ENCODE measurements around the gene SYCE1L.
"Not testable (repeated sequence)": the region's sequence is repeated elsewhere in the genome, so short reads cannot be mapped to it uniquely, and the experiment has no call there.

Gene SYCE1L

DNA sequence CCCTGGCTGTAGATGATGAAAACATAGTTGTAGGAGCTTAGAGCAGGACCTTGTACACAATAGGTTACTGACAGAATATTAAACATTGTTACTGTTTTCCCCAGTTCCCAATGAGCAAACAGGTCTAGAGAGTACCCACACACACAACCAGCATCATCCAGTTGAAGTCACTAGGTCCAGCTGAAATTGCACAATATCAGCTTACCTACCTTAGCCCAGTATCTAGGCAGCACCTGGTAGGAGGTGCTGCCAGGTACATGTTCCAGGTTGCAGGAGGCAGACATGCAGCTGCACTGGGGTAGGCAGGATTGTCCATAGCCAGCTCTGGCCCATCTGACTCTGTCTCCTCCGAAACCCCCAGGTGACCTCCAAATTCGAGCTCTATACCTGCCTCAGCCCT, 1.5 kb upstream of the SYCE1L start:
- DNase-seq (ENCODE audit: low spot score) = no peak

- no peak for DNase-seq (ENCODE audit: low spot score)
Measured at GRCh38 chr16:77206533-77206932, 7.3 kb downstream of the SYCE1L start.

GRCh38 chr16:77207030-77207429, 7.8 kb downstream of the SYCE1L start:
- DNase-seq (ENCODE audit: low spot score) = no peak

GRCh38 chr16:77208382-77208781, 9.2 kb downstream of the SYCE1L start:
- DNase-seq (ENCODE audit: low spot score) = no peak

DNA sequence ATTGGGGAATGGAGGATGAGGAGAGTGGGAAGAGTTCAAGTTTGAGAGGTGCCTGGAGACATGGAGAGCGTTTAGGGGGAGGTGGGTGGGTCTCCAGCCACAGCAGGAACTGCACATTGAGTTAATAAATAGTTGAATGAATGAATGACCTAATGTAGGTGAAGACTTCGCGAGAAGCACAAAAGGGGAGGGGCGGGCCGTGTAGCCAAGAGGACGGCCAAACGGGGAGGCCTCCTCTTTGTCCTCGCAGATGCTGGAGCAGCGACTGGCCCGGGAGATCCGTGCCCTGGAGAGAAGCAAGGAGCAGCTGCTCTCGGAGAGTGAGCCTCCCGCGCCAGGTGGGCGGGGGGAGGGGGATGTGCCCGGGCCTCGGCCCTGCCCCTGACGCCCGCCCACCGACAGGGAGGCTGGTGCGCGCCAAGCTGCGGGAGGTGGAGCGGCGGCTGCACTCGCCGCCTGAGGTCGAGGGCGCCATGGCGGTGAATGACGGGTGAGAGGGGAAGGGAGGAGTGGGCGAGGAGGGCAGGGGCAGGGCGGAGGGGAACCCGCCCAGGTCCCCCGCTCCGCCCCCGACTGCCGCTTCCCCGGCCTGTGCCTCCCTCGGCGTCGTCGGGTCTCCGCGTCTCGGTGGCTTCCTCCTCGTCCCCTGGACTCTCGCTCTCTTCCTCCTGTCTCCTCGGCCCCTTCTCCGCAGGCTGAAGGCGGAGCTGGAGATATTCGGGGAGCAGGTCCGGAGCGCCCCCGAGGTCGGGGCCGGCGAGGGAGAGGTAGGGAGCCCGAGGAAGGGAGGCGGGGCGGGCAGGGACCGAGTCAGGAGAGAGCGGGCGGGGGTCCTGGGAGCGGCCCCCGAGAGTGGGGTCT, 12.9 kb downstream of the SYCE1L start:
- peak; percentile 64 for DNase-seq (ENCODE audit: low spot score)

DNA sequence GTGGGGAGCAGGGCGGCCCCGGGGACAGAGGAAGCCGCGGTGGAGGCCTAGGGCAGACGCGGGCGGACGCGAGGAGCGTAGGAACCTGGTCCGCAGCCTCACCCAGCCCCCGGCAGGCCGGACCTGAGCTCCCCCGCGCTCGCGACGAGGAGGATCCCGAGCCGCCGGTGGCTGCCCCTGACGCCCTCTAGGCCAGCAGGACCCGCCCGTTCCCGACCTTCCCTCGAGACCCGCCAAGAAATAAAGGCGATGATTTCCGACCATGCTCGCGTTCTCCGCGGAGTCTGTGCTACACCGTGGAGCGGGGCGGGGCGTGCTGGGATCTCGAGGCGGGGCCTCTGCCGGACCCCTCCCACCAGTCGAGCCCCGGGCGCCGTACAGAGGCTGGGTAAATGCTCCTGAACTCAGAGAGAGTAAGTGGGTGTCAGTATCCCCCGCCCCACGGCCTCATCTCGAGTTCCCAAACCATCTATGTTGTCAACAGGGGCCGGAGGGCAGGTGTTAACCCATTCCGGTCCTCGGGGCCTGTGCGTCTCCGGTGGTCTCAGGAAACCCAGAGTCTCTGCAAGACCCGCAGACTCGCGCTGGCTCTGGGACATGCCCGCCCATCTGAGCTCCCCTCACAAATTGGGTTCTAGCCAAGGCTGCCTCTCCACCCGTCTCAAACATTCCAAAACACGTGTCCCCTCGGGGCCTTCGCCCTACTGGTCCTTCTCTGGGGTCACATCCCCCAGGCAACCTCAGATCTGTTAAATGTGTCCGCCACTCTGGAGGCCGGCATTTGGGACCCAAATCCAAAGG, 13.7 kb downstream of the SYCE1L start:
- DNase-seq (ENCODE audit: low spot score) = peak; percentile 57

DNA sequence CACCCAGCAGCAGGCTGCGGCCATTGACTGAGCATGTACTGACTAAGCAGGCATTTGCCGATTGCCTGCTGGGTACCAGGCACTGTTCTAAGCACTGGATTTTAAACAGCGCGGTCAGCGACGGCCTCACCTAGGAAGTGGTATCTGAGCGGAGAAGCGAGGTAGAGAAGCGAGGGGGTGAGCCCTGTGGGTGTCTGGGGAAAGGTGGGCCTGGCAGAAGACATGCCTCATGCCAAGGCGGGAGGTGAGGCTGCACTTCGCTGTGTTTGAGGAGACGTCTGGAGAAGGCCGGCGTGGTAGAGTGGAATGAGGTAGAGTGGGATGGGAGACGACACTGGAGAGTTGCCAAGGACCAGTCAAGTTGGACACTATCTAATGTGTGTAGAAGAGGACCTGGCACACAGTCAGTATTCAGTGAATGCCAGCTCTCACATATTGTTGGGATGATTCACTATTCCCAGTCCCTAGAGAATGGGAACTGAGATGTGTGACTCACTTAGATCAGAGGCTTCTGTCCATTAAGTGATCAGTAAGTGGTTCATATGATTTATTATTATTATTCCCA, 14.4 kb downstream of the SYCE1L start:
- peak; percentile 80 for DNase-seq (ENCODE audit: low spot score)

GRCh38 chr16:77214411-77215138, 15.4 kb downstream of the SYCE1L start:
- no peak for DNase-seq (ENCODE audit: low spot score)

GRCh38 chr16:77219437-77219836, 20.2 kb downstream of the SYCE1L start:
- DNase-seq (ENCODE audit: low spot score) = no peak

- no peak for DNase-seq (ENCODE audit: low spot score)
Measured at GRCh38 chr16:77220427-77220826, 21.2 kb downstream of the SYCE1L start.

- no peak for DNase-seq (ENCODE audit: low spot score)
Measured at GRCh38 chr16:77221482-77221881, 22.3 kb downstream of the SYCE1L start.

DNA sequence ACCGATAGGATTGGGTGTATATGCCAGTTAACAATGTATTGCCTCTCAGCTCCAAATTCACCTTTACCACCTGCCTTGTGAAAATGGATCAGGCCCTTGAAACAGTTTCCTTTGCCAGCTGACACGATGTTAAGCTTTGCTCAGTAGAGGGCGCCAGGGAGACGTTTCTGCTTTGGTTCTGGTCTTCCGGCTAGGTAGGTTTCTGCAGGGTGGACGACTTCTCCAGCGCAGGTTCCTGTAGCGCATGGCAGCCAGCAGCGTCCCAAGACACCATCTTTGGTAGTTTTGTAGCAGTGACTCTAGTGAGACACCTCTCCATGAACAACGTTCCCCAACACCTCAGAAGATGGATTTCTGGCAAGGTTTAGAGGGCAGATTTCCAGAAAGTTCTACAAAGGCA, 24.0 kb downstream of the SYCE1L start:
- no peak for DNase-seq (ENCODE audit: low spot score)

GRCh38 chr16:77225182-77225581, 26.0 kb downstream of the SYCE1L start:
- DNase-seq (ENCODE audit: low spot score) = no peak

DNA sequence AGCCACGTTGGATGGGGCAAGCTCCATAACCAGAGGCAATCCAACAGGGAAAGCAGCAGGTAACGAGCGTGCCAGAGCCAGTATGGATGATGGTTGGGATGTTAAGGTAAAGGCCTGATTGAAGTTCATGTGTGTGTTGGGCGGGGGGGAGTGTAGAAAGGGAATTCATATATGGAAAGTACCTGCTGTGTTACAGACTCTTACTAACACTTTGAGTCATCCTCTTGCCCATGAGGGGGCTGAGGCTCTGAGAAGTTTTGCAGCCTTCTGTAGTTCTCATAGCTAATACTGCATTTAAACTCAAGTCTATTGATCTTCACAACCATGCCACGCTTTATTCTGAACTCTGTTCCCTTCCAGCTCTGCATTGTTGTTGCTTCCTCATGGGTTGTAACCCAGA, 28.5 kb downstream of the SYCE1L start:
- no peak for DNase-seq (ENCODE audit: low spot score)

DNA sequence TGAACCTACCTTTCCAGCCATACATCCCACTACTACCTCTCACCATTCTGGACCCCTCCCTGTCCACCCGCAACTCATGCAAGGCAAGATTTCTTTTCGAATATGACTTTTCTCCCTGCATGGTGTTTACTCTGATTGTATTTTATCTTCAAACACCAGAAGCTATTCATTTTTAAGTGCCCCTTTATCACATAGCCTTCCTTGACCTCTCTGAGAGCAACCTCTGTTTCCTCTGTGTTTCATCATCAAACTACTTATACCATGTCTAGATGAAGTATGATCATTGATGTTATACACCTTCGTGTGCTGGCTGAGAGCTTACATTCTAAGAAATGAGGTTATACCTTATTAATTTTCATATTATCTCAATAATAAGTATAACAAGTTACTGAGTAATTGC, 31.8 kb downstream of the SYCE1L start:
- DNase-seq (ENCODE audit: low spot score) = no peak

GRCh38 chr16:77233799-77234519, 34.8 kb downstream of the SYCE1L start:
- no peak for DNase-seq (ENCODE audit: low spot score)

DNA sequence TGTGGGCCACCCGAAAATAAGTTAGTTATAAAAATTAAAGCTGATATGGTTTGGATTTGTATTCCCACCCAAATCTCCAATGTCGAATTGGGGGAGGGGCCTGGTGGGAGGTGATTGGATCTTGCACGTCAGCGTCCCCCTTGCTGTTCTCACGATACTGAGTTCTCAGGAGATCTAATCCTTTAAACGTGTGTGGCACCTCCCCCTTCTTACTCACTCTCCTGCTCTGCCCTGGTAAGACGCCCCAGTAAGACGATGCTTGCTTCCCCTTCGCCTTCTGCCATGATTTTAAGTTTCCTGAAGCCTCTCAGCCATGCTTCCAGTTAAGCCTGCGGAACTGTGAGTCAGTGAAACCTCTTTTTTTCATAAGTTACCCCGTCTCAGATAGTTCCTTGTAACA, 35.4 kb downstream of the SYCE1L start:
- no peak for DNase-seq (ENCODE audit: low spot score)

GRCh38 chr16:77236063-77236511, 36.9 kb downstream of the SYCE1L start:
- peak; percentile 65 for DNase-seq (ENCODE audit: low spot score)

GRCh38 chr16:77238593-77238992, 39.4 kb downstream of the SYCE1L start:
- peak; percentile 37 for DNase-seq (ENCODE audit: low spot score)

- DNase-seq (ENCODE audit: low spot score) = not testable (repeated sequence)
Measured at GRCh38 chr16:77242471-77242870, 43.3 kb downstream of the SYCE1L start.

- no peak for DNase-seq (ENCODE audit: low spot score)
Measured at GRCh38 chr16:77246150-77246549, 46.9 kb downstream of the SYCE1L start.

Data from SW480 (cell line).